Measurements from ENCODE around the gene IL22RA1.

DNA sequence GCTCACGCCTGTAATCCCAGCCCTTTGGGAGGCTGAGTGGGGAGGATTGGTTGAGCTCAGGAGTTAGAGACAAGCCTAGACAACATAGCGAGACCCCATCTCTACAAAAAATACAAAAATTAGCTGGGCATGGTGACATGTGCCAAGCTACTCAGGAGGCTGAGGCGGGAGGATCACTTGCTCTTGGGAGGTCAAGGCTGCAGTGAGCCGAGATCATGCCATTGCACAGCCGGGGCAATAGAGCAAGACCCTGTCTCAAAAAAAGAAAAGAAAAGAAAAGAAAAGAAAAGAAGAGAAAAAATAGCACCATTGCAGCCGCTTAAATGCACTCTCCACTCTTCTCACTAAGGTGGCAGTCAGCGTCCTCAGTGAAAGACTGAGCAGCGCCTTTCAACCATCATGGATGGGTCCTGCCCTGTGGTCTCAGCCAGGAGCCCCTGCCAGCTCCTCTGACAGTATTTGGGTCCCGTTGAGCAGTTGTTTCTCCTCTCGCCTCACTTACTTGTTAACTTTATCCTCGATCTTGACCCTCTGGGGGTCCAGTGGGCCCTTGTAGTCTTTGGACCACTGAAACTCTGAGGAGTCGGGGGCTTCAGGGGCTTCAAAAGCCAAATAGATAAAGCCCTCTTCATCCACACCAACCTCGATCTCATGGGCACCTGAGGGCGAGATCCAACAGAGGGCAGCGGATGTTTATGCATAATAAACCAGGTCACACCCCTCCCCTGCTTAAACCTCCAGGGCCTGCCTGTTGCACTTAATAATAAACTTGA, 67.9 kb downstream of the IL22RA1 start:
- TF ChIP-seq, protein P1, sequence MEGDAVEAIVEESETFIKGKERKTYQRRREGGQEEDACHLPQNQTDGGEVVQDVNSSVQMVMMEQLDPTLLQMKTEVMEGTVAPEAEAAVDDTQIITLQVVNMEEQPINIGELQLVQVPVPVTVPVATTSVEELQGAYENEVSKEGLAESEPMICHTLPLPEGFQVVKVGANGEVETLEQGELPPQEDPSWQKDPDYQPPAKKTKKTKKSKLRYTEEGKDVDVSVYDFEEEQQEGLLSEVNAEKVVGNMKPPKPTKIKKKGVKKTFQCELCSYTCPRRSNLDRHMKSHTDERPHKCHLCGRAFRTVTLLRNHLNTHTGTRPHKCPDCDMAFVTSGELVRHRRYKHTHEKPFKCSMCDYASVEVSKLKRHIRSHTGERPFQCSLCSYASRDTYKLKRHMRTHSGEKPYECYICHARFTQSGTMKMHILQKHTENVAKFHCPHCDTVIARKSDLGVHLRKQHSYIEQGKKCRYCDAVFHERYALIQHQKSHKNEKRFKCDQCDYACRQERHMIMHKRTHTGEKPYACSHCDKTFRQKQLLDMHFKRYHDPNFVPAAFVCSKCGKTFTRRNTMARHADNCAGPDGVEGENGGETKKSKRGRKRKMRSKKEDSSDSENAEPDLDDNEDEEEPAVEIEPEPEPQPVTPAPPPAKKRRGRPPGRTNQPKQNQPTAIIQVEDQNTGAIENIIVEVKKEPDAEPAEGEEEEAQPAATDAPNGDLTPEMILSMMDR (IDR thresholded peaks at IDR 0.05) = no peak
- TF ChIP-seq ZNF302 (CRISPR knock-in tag; IDR thresholded peaks at IDR 0.05) = no peak
- no peak for TF ChIP-seq EP300 (IDR thresholded peaks at IDR 0.05)
- TF ChIP-seq KDM1A (IDR thresholded peaks at IDR 0.05; ENCODE audit: low read depth) = no peak
- TF ChIP-seq POLR2A (IDR thresholded peaks at IDR 0.05; ENCODE audit: low read length) = no peak
- TF ChIP-seq RAD21 (conservative IDR thresholded peaks at IDR 0.05 in 1 of 2, IDR thresholded peaks at IDR 0.05 in 1 of 2) = peak in 1 of 2 experiments; percentile 14; a peak in 1 of 5 replicates
- no peak for TF ChIP-seq CEBPB (IDR thresholded peaks at IDR 0.05)
- TF ChIP-seq FOXS1 (CRISPR knock-in tag; IDR thresholded peaks at IDR 0.05) = no peak
- no peak for TF ChIP-seq RFX5 (IDR thresholded peaks at IDR 0.05)
- TF ChIP-seq, protein P2, sequence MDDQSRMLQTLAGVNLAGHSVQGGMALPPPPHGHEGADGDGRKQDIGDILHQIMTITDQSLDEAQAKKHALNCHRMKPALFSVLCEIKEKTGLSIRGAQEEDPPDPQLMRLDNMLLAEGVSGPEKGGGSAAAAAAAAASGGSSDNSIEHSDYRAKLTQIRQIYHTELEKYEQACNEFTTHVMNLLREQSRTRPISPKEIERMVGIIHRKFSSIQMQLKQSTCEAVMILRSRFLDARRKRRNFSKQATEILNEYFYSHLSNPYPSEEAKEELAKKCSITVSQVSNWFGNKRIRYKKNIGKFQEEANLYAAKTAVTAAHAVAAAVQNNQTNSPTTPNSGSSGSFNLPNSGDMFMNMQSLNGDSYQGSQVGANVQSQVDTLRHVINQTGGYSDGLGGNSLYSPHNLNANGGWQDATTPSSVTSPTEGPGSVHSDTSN (IDR thresholded peaks at IDR 0.05) = no peak
- TF ChIP-seq HOXB5 (CRISPR knock-in tag; IDR thresholded peaks at IDR 0.05) = no peak
- TF ChIP-seq BHLHE40 (IDR thresholded peaks at IDR 0.05; ENCODE audit: low read depth, low read length) = no peak

Measured in A549 (cell line).